Measurements from ENCODE around the gene GPT2. TPM values are rescaled to one million over a fixed set of nuclear protein-coding genes. Genes with fewer than 3 reads are reported as not detected.
"Not testable (repeated sequence)": the region's sequence is repeated elsewhere in the genome, so short reads cannot be mapped to it uniquely, and the experiment has no call there.

The GPT2 gene
- polyA plus RNA-seq, 3 donors from 2014 or later = 0.48 to 0.62 TPM; not detected in 1

- no peaks in the 10 kb centered on the region for H3K9me3 Mint-ChIP-seq
- H3K36me3 Mint-ChIP-seq = no peaks in the 10 kb centered on the region
- H3K27ac Mint-ChIP-seq = no peak overlapping the region
- H3K27me3 Mint-ChIP-seq (ENCODE audit: low read depth in 3 of 3) = peaks cover 0 to 2% (median 0%) of the 10 kb centered on the region in 3 donors
- peak; percentile 29 to 51 (median 41) for DNase-seq
- no peaks in the 10 kb centered on the region for H3K4me1 Mint-ChIP-seq
- no peak overlapping the region for H3K4me3 Mint-ChIP-seq
These were observed 45.5 kb downstream of the GPT2 start for GRCh38 chr16:46929378-46930332.

- no peak overlapping the region for H3K27ac Mint-ChIP-seq
- no peaks in the 10 kb centered on the region for H3K4me1 Mint-ChIP-seq
- no peaks in the 10 kb centered on the region for H3K9me3 Mint-ChIP-seq
- H3K4me3 Mint-ChIP-seq = no peak overlapping the region
- no peaks in the 10 kb centered on the region for H3K36me3 Mint-ChIP-seq
- no peak for DNase-seq
- peaks cover 0 to 2% (median 0%) of the 10 kb centered on the region in 3 donors for H3K27me3 Mint-ChIP-seq (ENCODE audit: low read depth in 3 of 3)
These were observed 46.7 kb downstream of the GPT2 start for GRCh38 chr16:46930861-46931260.

GRCh38 chr16:46932802-46933201 lies 48.6 kb downstream of the GPT2 start:
- DNase-seq = no peak
- Mint-ChIP-seq H3K27me3 (ENCODE audit: low read depth in 3 of 3) (peaks cover 0 to 2% (median 0%) of the 10 kb centered on the region in 3 donors), H3K9me3 (no peaks in the 10 kb centered on the region), H3K27ac (peak overlapping the region in 1 of 6 donors; percentile 34), H3K36me3 (peaks cover 0 to 9% (median 0%) of the 10 kb centered on the region in 3 donors), H3K4me1 (no peaks in the 10 kb centered on the region), H3K4me3 (no peak overlapping the region)

GRCh38 chr16:46937536-46937935 lies 53.4 kb downstream of the GPT2 start:
- Mint-ChIP-seq H3K27ac (no peak overlapping the region), H3K36me3 (peaks cover 0 to 9% (median 0%) of the 10 kb centered on the region in 3 donors), H3K27me3 (ENCODE audit: low read depth in 3 of 3) (no peaks in the 10 kb centered on the region), H3K4me1 (no peaks in the 10 kb centered on the region), H3K4me3 (no peak overlapping the region), H3K9me3 (no peaks in the 10 kb centered on the region)
- no peak for DNase-seq

- not testable (repeated sequence) for H3K27ac Mint-ChIP-seq; H3K4me3 Mint-ChIP-seq; H3K4me1 Mint-ChIP-seq; DNase-seq; H3K27me3 Mint-ChIP-seq (ENCODE audit: low read depth in 3 of 3); H3K36me3 Mint-ChIP-seq; H3K9me3 Mint-ChIP-seq
These were observed 60.6 kb downstream of the GPT2 start for GRCh38 chr16:46944713-46945112.

GRCh38 chr16:46947900-46948547 lies 63.9 kb downstream of the GPT2 start:
- no peak overlapping the region for H3K4me3 Mint-ChIP-seq
- H3K36me3 Mint-ChIP-seq = peaks cover 0 to 8% (median 0%) of the 10 kb centered on the region in 3 donors
- H3K27ac Mint-ChIP-seq = no peak overlapping the region
- DNase-seq = peak in 2 of 3 donors; percentile 19 to 36
- no peaks in the 10 kb centered on the region for H3K4me1 Mint-ChIP-seq
- peaks cover 0 to 2% (median 0%) of the 10 kb centered on the region in 3 donors for H3K27me3 Mint-ChIP-seq (ENCODE audit: low read depth in 3 of 3)
- H3K9me3 Mint-ChIP-seq = no peaks in the 10 kb centered on the region

GRCh38 chr16:46948548-46949166 lies 64.5 kb downstream of the GPT2 start:
- Mint-ChIP-seq H3K27ac (no peak overlapping the region), H3K27me3 (ENCODE audit: low read depth in 3 of 3) (peaks cover 0 to 2% (median 0%) of the 10 kb centered on the region in 3 donors), H3K4me1 (no peaks in the 10 kb centered on the region), H3K36me3 (peaks cover 0 to 8% (median 0%) of the 10 kb centered on the region in 3 donors), H3K4me3 (no peak overlapping the region), H3K9me3 (no peaks in the 10 kb centered on the region)
- no peak for DNase-seq

- Mint-ChIP-seq H3K4me1 (no peaks in the 10 kb centered on the region), H3K9me3 (no peaks in the 10 kb centered on the region), H3K4me3 (no peak overlapping the region), H3K27ac (no peak overlapping the region), H3K27me3 (ENCODE audit: low read depth in 3 of 3) (peaks cover 0 to 2% (median 0%) of the 10 kb centered on the region in 3 donors), H3K36me3 (peaks cover 0 to 8% (median 0%) of the 10 kb centered on the region in 3 donors)
- DNase-seq = no peak
These were observed 65.2 kb downstream of the GPT2 start for GRCh38 chr16:46949241-46949892.

- Mint-ChIP-seq H3K4me3 (no peak overlapping the region), H3K9me3 (no peaks in the 10 kb centered on the region), H3K4me1 (no peaks in the 10 kb centered on the region), H3K27me3 (ENCODE audit: low read depth in 3 of 3) (no peaks in the 10 kb centered on the region), H3K27ac (no peak overlapping the region), H3K36me3 (peaks cover 4 to 8% (median 5%) of the 10 kb centered on the region in 3 donors)
- DNase-seq = no peak
These were observed 65.8 kb downstream of the GPT2 start for GRCh38 chr16:46950009-46950408.

- Mint-ChIP-seq H3K4me1 (peaks cover 0 to 4% of the 10 kb centered on the region in 2 donors), H3K4me3 (no peak overlapping the region), H3K9me3 (no peaks in the 10 kb centered on the region), H3K27ac (peak overlapping the region in 1 of 6 donors; percentile 43), H3K36me3 (peaks cover 10 to 19% (median 11%) of the 10 kb centered on the region in 3 donors), H3K27me3 (ENCODE audit: low read depth in 3 of 3) (no peaks in the 10 kb centered on the region)
- no peak for DNase-seq
These were observed 70.4 kb downstream of the GPT2 start for GRCh38 chr16:46954562-46954961.

GRCh38 chr16:46961373-46962353 lies 77.5 kb downstream of the GPT2 start:
- Mint-ChIP-seq H3K9me3 (no peaks in the 10 kb centered on the region), H3K27ac (peak overlapping the region; percentile 57 to 88 (median 77)), H3K27me3 (ENCODE audit: low read depth in 3 of 3) (no peaks in the 10 kb centered on the region), H3K4me1 (peaks cover 18 to 44% of the 10 kb centered on the region in 2 donors), H3K36me3 (peaks cover 18 to 47% (median 31%) of the 10 kb centered on the region in 3 donors), H3K4me3 (peak overlapping the region in 3 of 5 donors; percentile 6 to 38 (median 18))
- peak in 2 of 3 donors; percentile 30 to 34 for DNase-seq

- peaks cover 24 to 55% (median 39%) of the 10 kb centered on the region in 3 donors for H3K36me3 Mint-ChIP-seq
- H3K4me3 Mint-ChIP-seq = no peak overlapping the region
- H3K4me1 Mint-ChIP-seq = peaks cover 18 to 53% of the 10 kb centered on the region in 2 donors
- DNase-seq = no peak
- no peaks in the 10 kb centered on the region for H3K27me3 Mint-ChIP-seq (ENCODE audit: low read depth in 3 of 3)
- H3K9me3 Mint-ChIP-seq = no peaks in the 10 kb centered on the region
- peak overlapping the region; percentile 8 to 86 (median 62) for H3K27ac Mint-ChIP-seq
These were observed 78.5 kb downstream of the GPT2 start for GRCh38 chr16:46962629-46963028.

Data from immature natural killer cell (primary cell).